Activated CD8-positive, alpha-beta T cell treated with anti-CD3 and anti-CD28 coated beads for 36 hours (primary cell): ENCODE results near the gene C11orf98. TPM values are rescaled to one million over a fixed set of nuclear protein-coding genes. Genes with fewer than 3 reads are reported as not detected.

Experiments used
- ATAC-seq: fragments of 200-7000 bp; cut with Tn5 transposase; one replicate; pipeline ENCODE4 v1.10.0; 2021; ENCODE audit warnings: mild to moderate bottlenecking, moderate library complexity
- CTCF ChIA-PET: fragments of 350-600 bp; sonication (Branson Sonifier 250); formaldehyde crosslinking; loops from one replicate; lab custom pipeline; 2021; ENCODE audit warnings: antibody characterized with exemption; lab: Charles Lee
- POLR2A ChIA-PET: fragments of 350-600 bp; sonication (Branson Sonifier 250); formaldehyde crosslinking; loops from one replicate; lab custom pipeline; 2021; ENCODE audit warnings: antibody characterized with exemption; lab: Charles Lee
- DNase-seq: peaks from one replicate; pipeline ENCODE4 v3.0.0-alpha.2; 2020
- H3K27ac Mint-ChIP-seq: one replicate; pipeline ENCODE4 v1.8.0; 2021; ENCODE audit warnings: mild to moderate bottlenecking, mixed read lengths
- H3K27me3 Mint-ChIP-seq: one replicate; pipeline ENCODE4 v1.8.0; 2021; ENCODE audit warnings: mixed read lengths
- H3K36me3 Mint-ChIP-seq: one replicate; pipeline ENCODE4 v1.8.0; 2021; ENCODE audit warnings: low read depth, mixed read lengths
- H3K4me1 Mint-ChIP-seq: one replicate; pipeline ENCODE4 v1.8.0; 2021; ENCODE audit warnings: low read depth, mixed read lengths
- H3K4me3 Mint-ChIP-seq: one replicate; pipeline ENCODE4 v1.8.0; 2021; ENCODE audit warnings: mild to moderate bottlenecking, moderate library complexity, mixed read lengths
- H3K9me3 Mint-ChIP-seq: one replicate; pipeline ENCODE4 v1.8.0; 2021; ENCODE audit warnings: mixed read lengths
- CTCF ChIP-seq: fragments of 200-600 bp; IDR thresholded peaks from one replicate; pipeline ENCODE4 v1.8.0; 2022; ENCODE audit warnings: antibody characterized with exemption, mild to moderate bottlenecking
- intact Hi-C: fragments of 100-400 bp; cut with micrococcal nuclease; formaldehyde crosslinking; loops from one replicate; pipeline ENCODE4 v1.10.0; 2022
- total RNA-seq, 2 experiments: library from RNA; stranded (reverse); gene quantifications; one replicate each; pipeline ENCODE4 v1.2.3, GENCODE V29; 2021

The C11orf98 gene
- 100 to 1,000 TPM; 108 TPM for total RNA-seq

DNA sequence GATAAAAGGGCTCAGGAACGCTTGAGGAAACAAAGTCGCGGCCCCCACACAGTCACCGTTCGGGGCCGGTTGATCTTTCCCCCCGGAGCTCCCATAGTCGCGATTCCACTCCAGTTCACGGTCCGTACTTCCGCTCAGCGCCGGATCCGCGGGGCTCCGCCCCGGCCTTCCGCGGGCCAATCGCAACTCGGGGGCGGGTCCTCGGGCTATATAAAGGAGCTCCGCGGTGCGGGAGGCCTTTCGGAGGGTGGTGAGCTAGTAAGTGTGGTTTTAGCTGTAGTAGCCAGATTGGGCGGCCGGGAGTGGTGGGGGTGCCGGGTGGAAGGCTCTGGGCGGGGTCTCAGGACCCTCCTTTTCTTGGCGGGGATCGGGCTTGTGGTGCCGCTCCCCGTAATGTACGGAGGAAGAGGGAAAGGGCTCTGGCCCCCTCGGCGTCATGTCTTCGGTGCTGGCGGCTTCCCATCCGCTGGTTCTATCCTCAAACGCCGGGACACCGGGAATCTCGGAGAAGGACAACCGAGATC, at the start of gene C11orf98, which contains the start of gene CSKMT:
Gene C11orf98 (minus strand): TSS at position 136 of the 524 bp plus-strand sequence. CDS start 41 bp downstream, at position 95.
Gene CSKMT (plus strand): TSS at position 238 of the 524 bp plus-strand sequence. CDS start 568 bp downstream, outside the sequence.
- H3K36me3 Mint-ChIP-seq: peaks cover 62% of the 10 kb centered on the region
- peak; percentile 89 for ATAC-seq

GRCh38 chr11:62713343-62713742, 48.3 kb upstream of the C11orf98 start:
- Mint-ChIP-seq H3K4me1 (peaks cover 60% of the 10 kb centered on the region), H3K27ac (peak overlapping the region; percentile 91), H3K9me3 (no peaks in the 10 kb centered on the region), H3K27me3 (no peaks in the 10 kb centered on the region), H3K4me3 (peak overlapping the region; percentile 25), H3K36me3 (peaks cover 72% of the 10 kb centered on the region)
- POLR2A ChIA-PET: interaction anchor here (0.5 to 3.5 kb wide), 5 partner anchors 11 to 122 kb away, joined by 3 to 20 read pairs (median 5); partner anchors contain the start of genes C11orf98, CSKMT, HNRNPUL2 and TUT1
- CTCF ChIA-PET: interaction anchor here (0.5 to 1.2 kb wide), 2 partner anchors 16 to 19 kb away, joined by 3 read pairs; no protein-coding TSS in a partner anchor
- ATAC-seq (no peak), DNase-seq (no peak)
- intact Hi-C loops: no loop called here
- no peak for TF ChIP-seq CTCF

More for the DNA sequence above, at the start of gene C11orf98, which contains the start of gene CSKMT:
- H3K27ac Mint-ChIP-seq: peak within 1 kb of the TSS; percentile 92
- peaks cover 33% of the 10 kb centered on the region for H3K4me1 Mint-ChIP-seq
- H3K27me3 Mint-ChIP-seq: no peaks in the 10 kb centered on the region
- POLR2A ChIA-PET: interaction anchor here (0.7 to 21.7 kb wide), 46 partner anchors 10 to 240 kb away, joined by 3 to 263 read pairs (median 6); partner anchors contain the start of genes B3GAT3, EEF1G, EML3 and GANAB
- intact Hi-C loops: loop anchor here (5.0 kb wide), 1 partner anchor 73 kb away; the partner anchor contains the start of gene TUT1
- peak; percentile 96 for DNase-seq
- CTCF ChIA-PET: interaction anchor here (0.6 to 3.6 kb wide), 19 partner anchors 9 to 240 kb away, joined by 3 to 20 read pairs (median 5); partner anchors contain the start of genes EML3, INTS5, MTA2 and ROM1
- no peaks in the 10 kb centered on the region for H3K9me3 Mint-ChIP-seq
- TF ChIP-seq CTCF: no peak
- peak within 1 kb of the TSS; percentile 98 for H3K4me3 Mint-ChIP-seq

- TF ChIP-seq CTCF: no peak
- peak overlapping the region; percentile 91 for H3K27ac Mint-ChIP-seq
- CTCF ChIA-PET: no interaction called here
- intact Hi-C loops: no loop called here
- peaks cover 71% of the 10 kb centered on the region for H3K36me3 Mint-ChIP-seq
- POLR2A ChIA-PET: interaction anchor here (0.5 to 3.5 kb wide), 9 partner anchors 12 to 1123 kb away, joined by 3 to 20 read pairs (median 5); partner anchors contain the start of genes C11orf98, CSKMT, HNRNPUL2 and TUT1
- no peaks in the 10 kb centered on the region for H3K27me3 Mint-ChIP-seq
- no peak for ATAC-seq
- peaks cover 60% of the 10 kb centered on the region for H3K4me1 Mint-ChIP-seq
- DNase-seq: no peak
- no peaks in the 10 kb centered on the region for H3K9me3 Mint-ChIP-seq
- H3K4me3 Mint-ChIP-seq: peak overlapping the region; percentile 6
Observed at GRCh38 chr11:62712861-62713260, 47.9 kb upstream of the C11orf98 start.

- intact Hi-C loops: no loop called here
- ChIA-PET CTCF (no interaction called here), POLR2A (interaction anchor here (0.6 to 5.0 kb wide), 11 partner anchors 12 to 1122 kb away, joined by 3 to 34 read pairs (median 5); partner anchors contain the start of genes C11orf98, CSKMT, HNRNPUL2 and LBHD1)
- DNase-seq (no peak), ATAC-seq (no peak)
- TF ChIP-seq CTCF: no peak
- Mint-ChIP-seq H3K36me3 (peaks cover 69% of the 10 kb centered on the region), H3K4me1 (peaks cover 64% of the 10 kb centered on the region), H3K9me3 (no peaks in the 10 kb centered on the region), H3K4me3 (no peak overlapping the region), H3K27ac (peak overlapping the region; percentile 91), H3K27me3 (no peaks in the 10 kb centered on the region)
Observed at GRCh38 chr11:62712276-62712812, 47.3 kb upstream of the C11orf98 start.
